ENCODE measurements around the gene PCARE. TPM values are rescaled to one million over a fixed set of nuclear protein-coding genes. Genes with fewer than 3 reads are reported as not detected.

The PCARE gene
- polyA plus RNA-seq, 1 experiment, result not detected

GRCh38 chr2:29068513-29068912 is 5.8 kb downstream of the PCARE start:
- no peak overlapping the region for H3K27ac ChIP-seq (ENCODE audit: low read depth, low read length)

GRCh38 chr2:29066997-29067605 is 7.2 kb downstream of the PCARE start:
- no peak overlapping the region for H3K27ac ChIP-seq (ENCODE audit: low read depth, low read length)
- no peak for TF ChIP-seq CTCF (IDR thresholded peaks at IDR 0.05; ENCODE audit: low read depth, low read length)
- no peaks in the 10 kb centered on the region for H3K27me3 ChIP-seq (ENCODE audit: control insufficient read depth, insufficient read depth, low read length)
- H3K4me3 ChIP-seq (ENCODE audit: low read depth, low read length), result no peak overlapping the region
- ChIA-PET CTCF (interaction anchor here (0.8 to 1.1 kb wide), 2 partner anchors 8 to 9 kb away, joined by 3 to 5 read pairs; no protein-coding TSS in a partner anchor), POLR2A (no interaction called here)
- no peak for DNase-seq (ENCODE audit: low read depth, low spot score)
- no peaks in the 10 kb centered on the region for H3K9me3 ChIP-seq (ENCODE audit: control insufficient read depth, insufficient read depth, low read length)

More at GRCh38 chr2:29068513-29068912, 5.8 kb downstream of the PCARE start:
- H3K27me3 ChIP-seq (ENCODE audit: control insufficient read depth, insufficient read depth, low read length), result peaks cover 2% of the 10 kb centered on the region
- no peak overlapping the region for H3K4me3 ChIP-seq (ENCODE audit: low read depth, low read length)
- ChIA-PET POLR2A (no interaction called here), CTCF (interaction anchor here (1.1 kb wide), 1 partner anchor 8 kb away, joined by 5 read pairs; no protein-coding TSS in a partner anchor)
- no peaks in the 10 kb centered on the region for H3K9me3 ChIP-seq (ENCODE audit: control insufficient read depth, insufficient read depth, low read length)
- no peak for TF ChIP-seq CTCF (IDR thresholded peaks at IDR 0.05; ENCODE audit: low read depth, low read length)
- DNase-seq (ENCODE audit: low read depth, low spot score), result no peak

GRCh38 chr2:29066271-29066860 is 8.0 kb downstream of the PCARE start:
- H3K27ac ChIP-seq (ENCODE audit: low read depth, low read length), result no peak overlapping the region
- no peak overlapping the region for H3K4me3 ChIP-seq (ENCODE audit: low read depth, low read length)
- H3K27me3 ChIP-seq (ENCODE audit: control insufficient read depth, insufficient read depth, low read length), result no peaks in the 10 kb centered on the region
- no peaks in the 10 kb centered on the region for H3K9me3 ChIP-seq (ENCODE audit: control insufficient read depth, insufficient read depth, low read length)
- POLR2A ChIA-PET, result no interaction called here
- TF ChIP-seq CTCF (IDR thresholded peaks at IDR 0.05; ENCODE audit: low read depth, low read length), result no peak
- CTCF ChIA-PET, result interaction anchor here (0.8 kb wide), 1 partner anchor 9 kb away, joined by 3 read pairs; no protein-coding TSS in a partner anchor
- DNase-seq (ENCODE audit: low read depth, low spot score), result peak; percentile 37

GRCh38 chr2:29065068-29065811 is 9.1 kb downstream of the PCARE start:
- DNase-seq (ENCODE audit: low read depth, low spot score), result no peak
- H3K4me3 ChIP-seq (ENCODE audit: low read depth, low read length), result no peak overlapping the region
- POLR2A ChIA-PET, result no interaction called here
- H3K9me3 ChIP-seq (ENCODE audit: control insufficient read depth, insufficient read depth, low read length), result no peaks in the 10 kb centered on the region
- no peak overlapping the region for H3K27ac ChIP-seq (ENCODE audit: low read depth, low read length)
- TF ChIP-seq CTCF (IDR thresholded peaks at IDR 0.05; ENCODE audit: low read depth, low read length), result no peak
- CTCF ChIA-PET, result no interaction called here
- H3K27me3 ChIP-seq (ENCODE audit: control insufficient read depth, insufficient read depth, low read length), result peaks cover 2% of the 10 kb centered on the region

- ChIA-PET CTCF (no interaction called here), POLR2A (no interaction called here)
- DNase-seq (ENCODE audit: low read depth, low spot score), result no peak
- no peak overlapping the region for H3K27ac ChIP-seq (ENCODE audit: low read depth, low read length)
- no peaks in the 10 kb centered on the region for H3K9me3 ChIP-seq (ENCODE audit: control insufficient read depth, insufficient read depth, low read length)
- H3K27me3 ChIP-seq (ENCODE audit: control insufficient read depth, insufficient read depth, low read length), result peaks cover 5% of the 10 kb centered on the region
- no peak for TF ChIP-seq CTCF (IDR thresholded peaks at IDR 0.05; ENCODE audit: low read depth, low read length)
- H3K4me3 ChIP-seq (ENCODE audit: low read depth, low read length), result no peak overlapping the region
Measured at GRCh38 chr2:29064746-29065067, 9.6 kb downstream of the PCARE start.
